ENCODE measurements around the gene ZNF148. TPM values are rescaled to one million over a fixed set of nuclear protein-coding genes. Genes with fewer than 3 reads are reported as not detected.
A peak's percentile ranks its signal among the peaks of the same experiment; 100 is the strongest.

ZNF148 gene
- total and polyA plus RNA-seq, 7 experiments from 2014 or later: 36.3 to 101 (median 58.6) TPM

GRCh38 chr3:125306620-125307019 is 68.5 kb downstream of the ZNF148 start:
- Histone ChIP-seq H3K9me3 (ENCODE audit: control insufficient read depth in 2 of 3, low read length in 3 of 3) (no peaks in the 10 kb centered on the region), H3K4me1 (ENCODE audit: control insufficient read depth in 2 of 2, insufficient read depth in 2 of 2, low read length in 2 of 2) (peaks cover 0 to 11% of the 10 kb centered on the region in 2 donors), H3K36me3 (ENCODE audit: control insufficient read depth in 2 of 3, insufficient read depth in 3 of 3, low read length in 3 of 3) (peaks cover 0 to 5% (median 0%) of the 10 kb centered on the region in 3 experiments), H3K4me3 (ENCODE audit: low read length) (no peak overlapping the region), H3K27ac (ENCODE audit: low read depth, low read length) (no peak overlapping the region), H3K27me3 (ENCODE audit: control insufficient read depth in 2 of 2, insufficient read depth in 2 of 2, low read length in 2 of 2) (no peaks in the 10 kb centered on the region)
- Mint-ChIP-seq H3K36me3 (peaks cover 6 to 56% (median 37%) of the 10 kb centered on the region in 5 donors), H3K27ac (no peak overlapping the region), H3K27me3 (no peaks in the 10 kb centered on the region), H3K4me3 (peak overlapping the region in 3 of 10 donors; percentile 15 to 53 (median 51)), H3K9me3 (peaks cover 0 to 4% (median 0%) of the 10 kb centered on the region in 11 donors), H3K4me1 (peaks cover 27 to 83% (median 67%) of the 10 kb centered on the region in 7 donors)
- intact Hi-C loops (cut with micrococcal nuclease): no loop called here
- ATAC-seq (no peak), DNase-seq (no peak)
- ChIA-PET CTCF (no interaction called here), POLR2A (no interaction called here)

- peaks cover 6 to 46% (median 22%) of the 10 kb centered on the region in 5 donors for H3K36me3 Mint-ChIP-seq
- no peak overlapping the region for H3K4me3 ChIP-seq (ENCODE audit: low read length)
- POLR2A ChIA-PET: interaction anchor here (0.6 kb wide), 1 partner anchor 22 kb away, joined by 3 read pairs; no protein-coding TSS in a partner anchor
- H3K27me3 ChIP-seq (ENCODE audit: control insufficient read depth in 2 of 2, insufficient read depth in 2 of 2, low read length in 2 of 2): no peaks in the 10 kb centered on the region
- H3K27ac ChIP-seq (ENCODE audit: low read depth, low read length): no peak overlapping the region
- CTCF ChIA-PET: no interaction called here
- H3K4me1 Mint-ChIP-seq: peaks cover 9 to 67% (median 57%) of the 10 kb centered on the region in 7 donors
- H3K27me3 Mint-ChIP-seq: no peaks in the 10 kb centered on the region
- DNase-seq (no peak), ATAC-seq (no peak)
- H3K4me3 Mint-ChIP-seq: peak overlapping the region in 3 of 10 donors; percentile 15 to 34 (median 18)
- intact Hi-C loops (cut with micrococcal nuclease): no loop called here
- no peak overlapping the region for H3K27ac Mint-ChIP-seq
- H3K9me3 ChIP-seq (ENCODE audit: control insufficient read depth in 2 of 3, low read length in 3 of 3): no peaks in the 10 kb centered on the region
- H3K36me3 ChIP-seq (ENCODE audit: control insufficient read depth in 2 of 3, insufficient read depth in 3 of 3, low read length in 3 of 3): peaks cover 0 to 5% (median 0%) of the 10 kb centered on the region in 3 experiments
- peaks cover 0 to 5% of the 10 kb centered on the region in 2 donors for H3K4me1 ChIP-seq (ENCODE audit: control insufficient read depth in 2 of 2, insufficient read depth in 2 of 2, low read length in 2 of 2)
- H3K9me3 Mint-ChIP-seq: peaks cover 0 to 2% (median 0%) of the 10 kb centered on the region in 11 donors
Measured at GRCh38 chr3:125302932-125303331, 72.2 kb downstream of the ZNF148 start.

- Histone ChIP-seq H3K4me1 (ENCODE audit: control insufficient read depth in 2 of 2, insufficient read depth in 2 of 2, low read length in 2 of 2) (peaks cover 0 to 5% of the 10 kb centered on the region in 2 donors), H3K27me3 (ENCODE audit: control insufficient read depth in 2 of 2, insufficient read depth in 2 of 2, low read length in 2 of 2) (no peaks in the 10 kb centered on the region), H3K9me3 (ENCODE audit: control insufficient read depth in 2 of 3, low read length in 3 of 3) (no peaks in the 10 kb centered on the region), H3K36me3 (ENCODE audit: control insufficient read depth in 2 of 3, insufficient read depth in 3 of 3, low read length in 3 of 3) (peaks cover 0 to 5% (median 0%) of the 10 kb centered on the region in 3 experiments), H3K27ac (ENCODE audit: low read depth, low read length) (no peak overlapping the region), H3K4me3 (ENCODE audit: low read length) (no peak overlapping the region)
- Mint-ChIP-seq H3K9me3 (no peaks in the 10 kb centered on the region), H3K36me3 (peaks cover 6 to 28% (median 13%) of the 10 kb centered on the region in 5 donors), H3K27me3 (no peaks in the 10 kb centered on the region), H3K4me3 (no peak overlapping the region), H3K27ac (no peak overlapping the region), H3K4me1 (peaks cover 4 to 63% (median 54%) of the 10 kb centered on the region in 7 donors)
- intact Hi-C loops (cut with micrococcal nuclease): no loop called here
- POLR2A ChIA-PET: no interaction called here
- CTCF ChIA-PET: no interaction called here
- no peak for ATAC-seq
- DNase-seq: no peak
Measured at GRCh38 chr3:125300416-125300815, 74.7 kb downstream of the ZNF148 start.

GRCh38 chr3:125294411-125294810 is 80.7 kb downstream of the ZNF148 start:
- no peaks in the 10 kb centered on the region for H3K27me3 ChIP-seq (ENCODE audit: control insufficient read depth in 2 of 2, insufficient read depth in 2 of 2, low read length in 2 of 2)
- Mint-ChIP-seq H3K27me3 (no peaks in the 10 kb centered on the region), H3K4me1 (peaks cover 8 to 83% (median 71%) of the 10 kb centered on the region in 7 donors), H3K36me3 (peaks cover 0 to 23% (median 7%) of the 10 kb centered on the region in 5 donors), H3K9me3 (no peaks in the 10 kb centered on the region), H3K27ac (no peak overlapping the region), H3K4me3 (no peak overlapping the region)
- H3K4me3 ChIP-seq (ENCODE audit: low read length): no peak overlapping the region
- intact Hi-C loops (cut with micrococcal nuclease): loop anchor here in 1 of 2 donors (2.0 kb wide), 1 partner anchor 14 kb away; no protein-coding TSS in a partner anchor
- H3K36me3 ChIP-seq (ENCODE audit: control insufficient read depth in 2 of 3, insufficient read depth in 3 of 3, low read length in 3 of 3): no peaks in the 10 kb centered on the region
- no peaks in the 10 kb centered on the region for H3K4me1 ChIP-seq (ENCODE audit: control insufficient read depth in 2 of 2, insufficient read depth in 2 of 2, low read length in 2 of 2)
- ChIA-PET CTCF (no interaction called here), POLR2A (no interaction called here)
- ATAC-seq (no peak), DNase-seq (no peak)
- H3K27ac ChIP-seq (ENCODE audit: low read depth, low read length): no peak overlapping the region
- no peaks in the 10 kb centered on the region for H3K9me3 ChIP-seq (ENCODE audit: control insufficient read depth in 2 of 3, low read length in 3 of 3)

- intact Hi-C loops (cut with micrococcal nuclease): no loop called here
- H3K27me3 Mint-ChIP-seq: no peaks in the 10 kb centered on the region
- H3K36me3 Mint-ChIP-seq: peaks cover 9 to 41% (median 18%) of the 10 kb centered on the region in 5 donors
- peaks cover 0 to 7% (median 5%) of the 10 kb centered on the region in 3 experiments for H3K36me3 ChIP-seq (ENCODE audit: control insufficient read depth in 2 of 3, insufficient read depth in 3 of 3, low read length in 3 of 3)
- no peaks in the 10 kb centered on the region for H3K9me3 ChIP-seq (ENCODE audit: control insufficient read depth in 2 of 3, low read length in 3 of 3)
- H3K27ac ChIP-seq (ENCODE audit: low read depth, low read length): no peak overlapping the region
- no peaks in the 10 kb centered on the region for H3K27me3 ChIP-seq (ENCODE audit: control insufficient read depth in 2 of 2, insufficient read depth in 2 of 2, low read length in 2 of 2)
- H3K9me3 Mint-ChIP-seq: no peaks in the 10 kb centered on the region
- DNase-seq (no peak), ATAC-seq (no peak)
- H3K4me1 Mint-ChIP-seq: peaks cover 10 to 88% (median 71%) of the 10 kb centered on the region in 7 donors
- no peak overlapping the region for H3K4me3 Mint-ChIP-seq
- no peaks in the 10 kb centered on the region for H3K4me1 ChIP-seq (ENCODE audit: control insufficient read depth in 2 of 2, insufficient read depth in 2 of 2, low read length in 2 of 2)
- CTCF ChIA-PET: no interaction called here
- POLR2A ChIA-PET: no interaction called here
- H3K4me3 ChIP-seq (ENCODE audit: low read length): no peak overlapping the region
- H3K27ac Mint-ChIP-seq: no peak overlapping the region
Measured at GRCh38 chr3:125292015-125292414, 83.1 kb downstream of the ZNF148 start.

DNA sequence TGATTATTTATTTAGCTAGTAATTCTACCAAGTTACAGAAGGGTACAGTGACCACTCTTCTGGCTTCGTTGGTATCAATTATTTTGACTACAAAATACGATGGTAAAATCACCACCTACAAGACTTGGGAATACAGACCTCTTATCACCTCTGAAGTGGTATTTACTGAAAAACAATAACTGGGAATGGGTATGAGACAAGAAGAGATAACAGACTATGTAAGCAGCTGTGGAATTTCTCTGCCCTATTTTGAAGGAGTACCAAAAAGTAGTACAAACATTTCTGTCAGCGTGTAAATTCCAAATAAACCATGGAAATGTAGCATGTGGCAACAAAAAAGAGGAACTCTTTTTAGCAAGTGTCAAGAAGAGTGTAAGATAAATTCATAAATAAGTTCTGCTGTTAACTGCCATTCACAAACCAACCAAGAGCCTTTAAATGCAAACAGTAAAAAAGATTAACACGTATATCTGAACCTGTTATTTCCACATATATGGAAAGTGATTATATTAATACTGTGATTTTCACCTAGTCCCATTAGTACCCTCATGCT is 85.6 kb downstream of the ZNF148 start:
- H3K27me3 ChIP-seq (ENCODE audit: control insufficient read depth in 2 of 2, insufficient read depth in 2 of 2, low read length in 2 of 2): no peaks in the 10 kb centered on the region
- peaks cover 9 to 56% (median 20%) of the 10 kb centered on the region in 5 donors for H3K36me3 Mint-ChIP-seq
- peaks cover 9 to 92% (median 67%) of the 10 kb centered on the region in 7 donors for H3K4me1 Mint-ChIP-seq
- peak overlapping the region in 1 of 9 donors; percentile 26 for H3K27ac Mint-ChIP-seq
- DNase-seq: no peak
- H3K4me1 ChIP-seq (ENCODE audit: control insufficient read depth in 2 of 2, insufficient read depth in 2 of 2, low read length in 2 of 2): no peaks in the 10 kb centered on the region
- ChIA-PET CTCF (no interaction called here), POLR2A (no interaction called here)
- H3K36me3 ChIP-seq (ENCODE audit: control insufficient read depth in 2 of 3, insufficient read depth in 3 of 3, low read length in 3 of 3): peaks cover 0 to 7% (median 5%) of the 10 kb centered on the region in 3 experiments
- no peaks in the 10 kb centered on the region for H3K9me3 ChIP-seq (ENCODE audit: control insufficient read depth in 2 of 3, low read length in 3 of 3)
- no peak overlapping the region for H3K4me3 ChIP-seq (ENCODE audit: low read length)
- intact Hi-C loops (cut with micrococcal nuclease): no loop called here
- H3K27ac ChIP-seq (ENCODE audit: low read depth, low read length): no peak overlapping the region
- no peaks in the 10 kb centered on the region for H3K9me3 Mint-ChIP-seq
- H3K27me3 Mint-ChIP-seq: no peaks in the 10 kb centered on the region
- ATAC-seq: no peak
- no peak overlapping the region for H3K4me3 Mint-ChIP-seq

GRCh38 chr3:125287248-125287647 is 87.9 kb downstream of the ZNF148 start:
- H3K4me1 ChIP-seq (ENCODE audit: control insufficient read depth in 2 of 2, insufficient read depth in 2 of 2, low read length in 2 of 2): no peaks in the 10 kb centered on the region
- ATAC-seq (no peak), DNase-seq (no peak)
- intact Hi-C loops (cut with micrococcal nuclease): no loop called here
- Mint-ChIP-seq H3K27ac (no peak overlapping the region), H3K27me3 (no peaks in the 10 kb centered on the region), H3K4me3 (no peak overlapping the region), H3K36me3 (peaks cover 9 to 51% (median 25%) of the 10 kb centered on the region in 5 donors), H3K9me3 (no peaks in the 10 kb centered on the region), H3K4me1 (peaks cover 10 to 90% (median 60%) of the 10 kb centered on the region in 7 donors)
- H3K27ac ChIP-seq (ENCODE audit: low read depth, low read length): no peak overlapping the region
- CTCF ChIA-PET: interaction anchor here (1.1 kb wide), 1 partner anchor 151 kb away, joined by 4 read pairs; no protein-coding TSS in a partner anchor
- POLR2A ChIA-PET: no interaction called here
- peaks cover 0 to 7% (median 5%) of the 10 kb centered on the region in 3 experiments for H3K36me3 ChIP-seq (ENCODE audit: control insufficient read depth in 2 of 3, insufficient read depth in 3 of 3, low read length in 3 of 3)
- no peaks in the 10 kb centered on the region for H3K9me3 ChIP-seq (ENCODE audit: control insufficient read depth in 2 of 3, low read length in 3 of 3)
- H3K27me3 ChIP-seq (ENCODE audit: control insufficient read depth in 2 of 2, insufficient read depth in 2 of 2, low read length in 2 of 2): no peaks in the 10 kb centered on the region
- no peak overlapping the region for H3K4me3 ChIP-seq (ENCODE audit: low read length)

All from naive thymus-derived CD4-positive, alpha-beta T cell (primary cell).